ENCODE results near the gene MYOD1. TPM values are rescaled to one million over a fixed set of nuclear protein-coding genes. Genes with fewer than 3 reads are reported as not detected.

Gene MYOD1
- total RNA-seq, 4 donors from 2014 or later = not detected

DNA sequence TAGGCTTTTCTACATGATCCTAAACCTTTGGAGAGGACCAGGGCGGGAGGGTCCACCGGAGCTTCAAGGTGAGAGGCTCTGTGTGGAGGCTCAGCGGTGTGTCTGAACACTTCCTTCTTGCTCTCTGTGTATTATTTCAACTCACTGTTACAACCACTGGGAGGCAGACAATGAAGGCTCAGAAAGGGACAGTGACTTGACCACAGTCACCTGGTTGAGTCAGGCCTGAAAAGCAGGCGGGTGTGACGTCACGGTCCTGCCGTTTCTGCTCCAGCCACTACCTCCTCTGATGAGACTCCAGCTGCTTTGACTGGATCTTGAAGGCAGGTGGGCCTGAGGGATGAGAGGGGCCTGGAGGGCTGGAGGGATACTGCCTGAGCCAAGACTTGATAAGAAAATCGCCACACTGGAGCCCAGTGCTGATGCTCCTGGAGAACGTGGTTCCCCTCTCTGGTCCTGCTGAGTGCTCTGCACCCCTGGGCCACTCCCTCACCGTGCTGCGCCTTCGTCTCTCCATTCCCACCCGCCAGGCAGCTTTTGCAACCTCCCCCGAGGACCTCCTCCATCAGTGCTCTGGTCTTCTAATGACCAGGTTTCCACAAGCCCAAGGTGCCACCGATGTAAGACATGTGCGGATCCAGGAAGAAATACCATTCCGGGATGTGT lies 43.1 kb downstream of the MYOD1 start:
- no peak for DNase-seq
- no peaks in the 10 kb centered on the region for H3K27me3 ChIP-seq
- TF ChIP-seq, protein P1, sequence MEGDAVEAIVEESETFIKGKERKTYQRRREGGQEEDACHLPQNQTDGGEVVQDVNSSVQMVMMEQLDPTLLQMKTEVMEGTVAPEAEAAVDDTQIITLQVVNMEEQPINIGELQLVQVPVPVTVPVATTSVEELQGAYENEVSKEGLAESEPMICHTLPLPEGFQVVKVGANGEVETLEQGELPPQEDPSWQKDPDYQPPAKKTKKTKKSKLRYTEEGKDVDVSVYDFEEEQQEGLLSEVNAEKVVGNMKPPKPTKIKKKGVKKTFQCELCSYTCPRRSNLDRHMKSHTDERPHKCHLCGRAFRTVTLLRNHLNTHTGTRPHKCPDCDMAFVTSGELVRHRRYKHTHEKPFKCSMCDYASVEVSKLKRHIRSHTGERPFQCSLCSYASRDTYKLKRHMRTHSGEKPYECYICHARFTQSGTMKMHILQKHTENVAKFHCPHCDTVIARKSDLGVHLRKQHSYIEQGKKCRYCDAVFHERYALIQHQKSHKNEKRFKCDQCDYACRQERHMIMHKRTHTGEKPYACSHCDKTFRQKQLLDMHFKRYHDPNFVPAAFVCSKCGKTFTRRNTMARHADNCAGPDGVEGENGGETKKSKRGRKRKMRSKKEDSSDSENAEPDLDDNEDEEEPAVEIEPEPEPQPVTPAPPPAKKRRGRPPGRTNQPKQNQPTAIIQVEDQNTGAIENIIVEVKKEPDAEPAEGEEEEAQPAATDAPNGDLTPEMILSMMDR (IDR thresholded peaks at IDR 0.05) = no peak
- TF ChIP-seq POLR2A (IDR thresholded peaks at IDR 0.05) = no peak
- no peak overlapping the region for H3K27ac ChIP-seq
- H3K36me3 ChIP-seq = no peaks in the 10 kb centered on the region
- no peaks in the 10 kb centered on the region for H3K9me3 ChIP-seq
- no peak overlapping the region for H3K4me3 ChIP-seq
- no peaks in the 10 kb centered on the region for H3K4me1 ChIP-seq

DNA sequence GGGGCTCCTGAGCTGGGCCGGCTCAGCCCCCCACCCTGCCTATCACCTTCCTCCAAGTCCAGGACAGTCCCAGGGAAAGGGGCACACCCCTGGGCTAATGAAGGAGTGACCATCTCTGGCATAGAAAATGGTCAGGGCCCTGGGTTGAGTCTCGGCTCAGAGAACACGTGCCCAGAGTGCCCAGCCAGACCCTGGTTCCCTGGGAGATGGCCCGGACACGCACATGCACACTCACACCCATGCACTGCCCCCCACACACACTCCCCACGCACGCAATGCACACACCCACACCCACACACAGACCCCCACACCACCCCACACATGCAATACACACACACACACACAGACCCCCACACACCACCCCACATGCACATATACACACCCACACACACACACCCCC lies 43.9 kb downstream of the MYOD1 start:
- H3K9me3 ChIP-seq = no peaks in the 10 kb centered on the region
- no peak for DNase-seq
- H3K27ac ChIP-seq = no peak overlapping the region
- no peaks in the 10 kb centered on the region for H3K4me1 ChIP-seq
- no peaks in the 10 kb centered on the region for H3K36me3 ChIP-seq
- TF ChIP-seq, protein P1 (IDR thresholded peaks at IDR 0.05) = no peak
- TF ChIP-seq POLR2A (IDR thresholded peaks at IDR 0.05) = no peak
- H3K27me3 ChIP-seq = no peaks in the 10 kb centered on the region
- H3K4me3 ChIP-seq = no peak overlapping the region

DNA sequence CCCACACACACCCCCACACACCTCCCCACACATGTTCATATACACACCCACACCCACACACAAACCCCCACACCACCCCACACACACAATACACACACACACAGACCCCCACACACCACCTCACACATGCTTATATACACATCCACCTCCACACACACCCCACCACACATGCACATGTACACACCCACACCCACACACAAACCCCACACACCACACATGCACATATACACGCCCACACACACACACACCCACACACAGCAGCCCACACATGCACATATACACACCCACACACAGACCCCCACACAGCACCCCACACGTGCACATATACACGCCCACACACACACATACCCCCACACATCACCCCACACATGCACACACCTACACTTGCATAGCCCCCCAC lies 44.3 kb downstream of the MYOD1 start:
- TF ChIP-seq, protein P1 (IDR thresholded peaks at IDR 0.05) = no peak
- no peak for TF ChIP-seq POLR2A (IDR thresholded peaks at IDR 0.05)
- H3K27me3 ChIP-seq = no peaks in the 10 kb centered on the region
- no peak overlapping the region for H3K4me3 ChIP-seq
- DNase-seq = no peak
- H3K9me3 ChIP-seq = no peaks in the 10 kb centered on the region
- H3K27ac ChIP-seq = no peak overlapping the region
- no peaks in the 10 kb centered on the region for H3K36me3 ChIP-seq
- H3K4me1 ChIP-seq = no peaks in the 10 kb centered on the region

DNA sequence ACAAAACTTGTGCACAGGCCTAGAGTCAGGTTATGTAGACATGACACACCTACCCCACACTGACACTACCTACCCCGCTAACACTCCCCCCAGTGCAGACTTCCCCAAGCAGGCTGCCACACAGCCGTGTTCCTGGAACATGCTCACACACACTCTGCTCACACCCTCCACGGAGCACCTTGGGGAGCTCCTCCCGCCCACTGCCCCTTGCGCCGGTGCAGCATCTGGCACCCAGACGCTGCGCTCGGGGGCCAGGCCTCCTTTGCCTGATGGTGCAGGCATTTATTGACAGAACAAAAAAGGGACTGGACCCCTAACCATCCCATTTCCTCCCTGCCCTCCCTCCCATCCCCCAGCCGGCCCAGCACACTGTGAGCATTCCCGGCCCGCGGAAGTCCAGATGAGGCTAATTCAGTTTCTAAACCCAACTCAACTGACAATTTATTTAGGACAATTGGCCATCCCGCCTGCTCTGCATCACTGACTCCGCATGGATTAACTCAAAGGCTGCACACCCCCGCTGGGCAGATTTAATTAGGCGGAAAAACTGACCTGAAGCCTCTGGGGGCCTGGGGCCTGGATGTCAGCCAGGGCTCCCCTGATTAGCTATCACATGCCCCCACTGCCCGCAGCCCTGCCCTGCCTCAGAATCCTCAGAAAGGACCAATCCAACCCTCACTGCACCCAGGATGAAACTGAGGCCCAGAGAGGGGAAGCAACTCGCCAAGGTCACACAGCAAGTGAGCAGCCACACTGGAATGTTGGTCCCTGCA lies 45.3 kb downstream of the MYOD1 start:
- DNase-seq = no peak
- no peaks in the 10 kb centered on the region for H3K4me1 ChIP-seq
- no peaks in the 10 kb centered on the region for H3K27me3 ChIP-seq
- no peak overlapping the region for H3K27ac ChIP-seq
- H3K9me3 ChIP-seq = no peaks in the 10 kb centered on the region
- TF ChIP-seq, protein P1 (IDR thresholded peaks at IDR 0.05) = no peak
- no peak for TF ChIP-seq POLR2A (IDR thresholded peaks at IDR 0.05)
- no peak overlapping the region for H3K4me3 ChIP-seq
- H3K36me3 ChIP-seq = no peaks in the 10 kb centered on the region

DNA sequence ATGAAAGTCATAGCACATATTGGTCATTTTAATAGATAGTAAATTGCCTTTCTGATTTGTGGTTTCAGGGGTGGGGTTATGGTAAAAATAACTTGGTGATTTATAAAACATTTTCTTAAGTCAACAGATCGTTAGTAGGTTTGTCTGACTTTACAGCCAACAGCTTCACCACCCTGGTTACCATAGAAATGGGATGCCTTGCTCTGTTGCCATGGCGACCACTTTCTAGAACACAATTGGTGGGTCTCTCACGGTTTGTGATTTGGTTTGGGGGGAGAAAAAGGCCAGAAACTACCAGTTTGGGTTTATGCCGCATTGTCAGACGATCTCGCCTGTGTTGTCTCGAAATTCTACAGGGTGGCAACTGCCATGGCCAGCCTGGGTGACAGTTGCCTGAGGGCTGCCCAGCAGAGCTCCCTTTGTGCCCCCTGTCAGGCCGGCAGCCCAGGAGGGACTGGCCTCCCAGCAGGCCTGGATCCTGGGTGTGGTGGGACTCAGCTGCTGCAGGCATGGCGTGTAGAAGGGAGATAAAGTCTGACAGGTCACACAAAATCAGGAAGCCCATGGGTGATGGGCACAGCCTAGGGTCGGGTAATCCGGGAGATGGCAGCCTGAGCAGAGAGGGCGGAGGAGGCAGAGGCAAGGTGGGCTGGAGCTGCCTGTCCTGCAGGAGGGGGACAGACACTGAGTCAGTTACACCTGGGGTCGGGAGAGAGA lies 46.1 kb downstream of the MYOD1 start:
- H3K4me1 ChIP-seq = peaks cover 0 to 4% (median under 1%) of the 10 kb centered on the region in 4 donors
- TF ChIP-seq POLR2A (IDR thresholded peaks at IDR 0.05) = no peak
- TF ChIP-seq, protein P1 (IDR thresholded peaks at IDR 0.05) = no peak

More for the DNA sequence above, 46.1 kb downstream of the MYOD1 start:
- Histone ChIP-seq H3K27me3 (no peaks in the 10 kb centered on the region), H3K27ac (no peak overlapping the region), H3K4me3 (no peak overlapping the region), H3K36me3 (no peaks in the 10 kb centered on the region), H3K9me3 (no peaks in the 10 kb centered on the region)
- peak in 1 of 3 donors; percentile 39 for DNase-seq
